Measurements from ENCODE around the gene MFSD6L. TPM values are rescaled to one million over a fixed set of nuclear protein-coding genes. Genes with fewer than 3 reads are reported as not detected.
A peak's percentile ranks its signal among the peaks of the same experiment; 100 is the strongest.

MFSD6L gene, protein sequence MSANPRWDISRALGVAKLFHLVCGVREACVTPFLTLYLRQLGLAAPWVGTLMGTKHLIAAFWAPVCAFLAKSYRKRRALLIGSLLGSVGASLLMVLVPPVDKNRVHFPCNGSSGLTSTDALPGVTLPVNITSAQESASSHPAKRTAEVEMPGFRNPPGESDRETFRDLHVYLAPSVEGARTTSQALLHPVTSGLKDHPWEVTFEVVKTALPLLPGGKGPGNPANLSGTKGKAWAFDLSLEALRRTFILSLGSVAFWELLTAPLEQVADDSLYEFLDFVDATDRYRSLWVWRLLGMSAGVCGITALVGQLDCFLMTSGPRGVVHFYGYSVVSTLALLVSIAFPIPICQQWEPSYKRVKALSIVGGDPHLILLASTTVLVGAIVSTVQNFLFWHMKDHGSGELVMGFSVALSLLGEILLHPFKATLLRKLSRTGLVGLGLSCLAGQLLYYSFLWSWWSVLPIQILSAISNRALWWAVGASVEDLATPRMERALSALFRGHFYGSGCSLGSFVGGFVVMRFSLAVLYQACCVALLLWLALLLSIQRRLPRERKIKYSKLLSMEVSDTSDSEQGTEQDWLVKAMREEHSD
- 0.12 TPM in 1 of 2 replicates, not detected in the other for total RNA-seq

GRCh38 chr17:8798846-8799569 is at the start of gene MFSD6L:
MFSD6L (minus strand) TSS chr17:8799365; CDS start chr17:8799120, 245 bp downstream.
- DNase-seq (ENCODE audit: extremely low read depth, low read depth, low spot score) = no peak

GRCh38 chr17:8847891-8848290 is 48.7 kb upstream of the MFSD6L start:
- DNase-seq (ENCODE audit: extremely low read depth, low read depth, low spot score) = no peak

GRCh38 chr17:8846768-8847211 is 47.6 kb upstream of the MFSD6L start:
- peak; percentile 5 for DNase-seq (ENCODE audit: extremely low read depth, low read depth, low spot score)

DNA sequence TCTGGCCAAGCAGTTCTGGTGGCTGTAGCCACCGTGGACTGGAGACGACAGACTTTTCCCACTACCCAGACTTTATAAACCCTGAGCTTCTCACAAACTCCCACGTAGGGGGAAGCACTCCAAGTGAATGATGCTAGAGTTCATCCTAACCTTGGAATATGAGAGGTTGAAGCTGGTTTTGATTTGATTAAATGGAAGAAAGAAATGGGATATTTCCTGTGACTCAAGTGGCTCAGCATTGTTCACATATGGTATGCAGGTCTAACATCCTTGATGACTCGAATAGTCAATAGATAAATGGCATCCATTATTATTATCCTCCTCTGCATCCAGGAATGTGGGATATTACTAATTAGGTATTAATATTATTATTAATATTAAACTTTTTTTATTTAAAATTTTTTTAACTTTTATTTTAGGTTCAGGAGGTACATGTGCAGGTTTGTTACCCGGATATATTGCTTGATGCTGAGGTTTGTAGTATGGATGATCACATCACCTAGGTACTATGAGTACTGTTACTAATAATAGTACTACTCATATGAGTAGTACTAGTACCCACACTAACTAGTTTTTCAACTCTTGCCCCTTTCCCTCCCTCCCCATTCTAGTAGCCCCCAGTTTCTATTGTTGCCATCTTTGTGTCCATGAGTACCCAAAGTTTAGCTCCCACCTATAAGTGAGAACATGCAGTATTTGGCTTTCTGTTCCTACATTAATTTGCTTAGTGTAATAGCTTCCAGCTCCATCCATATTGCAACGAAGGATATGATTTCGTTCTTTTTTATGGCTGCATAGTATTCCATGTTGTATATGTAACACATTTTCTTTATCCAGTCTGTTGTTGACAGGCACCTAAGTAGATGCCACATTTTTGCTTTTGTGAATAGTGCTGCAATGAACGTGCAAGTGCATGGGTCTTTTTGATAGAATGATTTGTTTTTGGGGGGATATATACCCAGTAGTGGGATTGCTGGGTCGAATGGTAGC is 45.4 kb upstream of the MFSD6L start:
- no peak for DNase-seq (ENCODE audit: extremely low read depth, low read depth, low spot score)

DNA sequence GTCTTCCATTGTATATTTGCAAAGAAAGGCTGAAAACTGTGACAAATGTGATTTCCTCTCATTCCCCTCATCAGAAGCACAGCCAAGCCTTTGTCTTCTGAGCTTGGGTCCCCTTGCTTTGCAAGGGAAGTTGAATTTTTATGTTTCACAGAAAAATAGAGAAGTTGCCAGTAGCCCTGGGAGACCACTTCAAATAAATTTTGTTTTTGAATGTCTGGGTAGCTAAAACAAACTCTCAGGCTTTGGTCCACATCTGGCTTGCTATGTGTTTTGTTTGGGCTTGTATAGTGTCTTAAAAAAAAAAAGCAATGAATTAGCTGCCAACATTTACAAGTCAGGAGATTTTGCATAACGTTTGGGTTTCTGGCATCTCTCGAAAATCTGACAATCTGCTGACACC is 44.2 kb upstream of the MFSD6L start:
- no peak for DNase-seq (ENCODE audit: extremely low read depth, low read depth, low spot score)

DNA sequence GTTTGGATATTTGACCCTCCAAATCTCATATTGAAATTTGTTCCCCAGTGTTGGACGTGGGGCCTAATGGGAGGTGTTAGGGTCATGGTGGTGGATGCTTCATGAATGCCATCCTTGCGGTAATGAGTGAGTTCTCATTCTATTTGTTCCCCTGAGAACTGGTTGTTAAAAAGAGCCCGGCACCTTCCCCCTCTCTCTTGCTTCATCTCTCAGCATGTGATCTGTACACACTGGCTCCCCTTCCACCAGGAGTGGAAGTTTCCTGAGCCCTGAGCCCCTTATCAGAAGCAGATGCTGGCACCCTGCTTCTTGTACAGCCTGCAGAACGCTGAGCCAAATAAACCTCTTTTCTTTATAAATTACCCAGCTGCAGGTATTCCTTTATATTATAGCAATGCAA is 42.7 kb upstream of the MFSD6L start:
- no peak for DNase-seq (ENCODE audit: extremely low read depth, low read depth, low spot score)

DNA sequence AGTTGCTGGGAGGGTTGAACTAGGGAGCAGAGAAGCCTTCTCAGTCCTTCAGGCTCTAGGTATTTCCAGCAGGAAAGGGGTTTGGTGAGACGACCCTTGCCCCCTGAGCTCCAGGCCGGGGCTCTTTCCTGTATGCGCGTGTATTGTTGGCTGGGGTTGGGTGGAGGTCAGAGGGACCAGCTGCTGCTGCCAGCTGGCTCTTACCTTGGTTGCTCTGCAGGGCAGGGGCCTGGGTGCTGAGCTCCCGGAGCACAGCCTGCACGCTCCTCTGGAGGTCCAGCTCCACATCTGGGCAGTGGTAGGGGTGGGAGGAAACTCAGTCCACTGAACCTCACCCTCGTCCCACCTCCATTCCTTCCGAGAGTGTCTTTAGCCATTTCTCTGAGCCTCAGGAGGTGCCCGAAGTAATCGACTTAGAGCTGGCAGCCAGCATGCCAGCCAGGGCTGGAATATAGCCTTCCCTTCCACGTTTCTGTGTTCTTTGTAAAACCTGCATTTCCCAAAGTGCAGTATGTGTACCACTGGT is 40.3 kb upstream of the MFSD6L start:
- no peak for DNase-seq (ENCODE audit: extremely low read depth, low read depth, low spot score)

DNA sequence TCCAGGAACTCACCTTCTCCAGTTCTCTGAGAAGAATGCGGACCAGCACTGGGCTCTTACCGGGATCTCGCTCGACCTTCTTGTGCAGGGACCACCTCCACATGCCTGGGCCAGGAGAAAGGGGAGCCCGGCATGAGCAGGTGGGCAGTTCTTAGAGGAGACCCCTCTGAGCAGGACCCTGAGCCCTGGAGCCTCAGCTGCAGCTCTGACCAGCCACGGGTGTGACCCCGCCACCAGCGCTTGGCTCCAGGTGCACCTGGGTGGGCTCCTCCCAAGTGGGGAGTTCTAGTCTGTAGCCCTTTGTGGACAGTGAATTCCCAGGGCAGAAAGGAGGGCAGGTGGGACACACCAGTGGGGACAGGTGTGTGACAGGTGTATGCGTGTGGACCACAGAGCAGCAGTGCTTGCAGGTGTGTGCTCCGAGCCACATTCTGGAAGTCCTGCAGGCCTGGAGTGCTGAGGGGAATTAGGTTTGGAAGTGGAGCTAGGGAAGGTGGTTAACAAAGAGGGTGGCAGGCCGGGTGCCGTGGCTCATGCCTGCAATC is 39.5 kb upstream of the MFSD6L start:
- no peak for DNase-seq (ENCODE audit: extremely low read depth, low read depth, low spot score)

- DNase-seq (ENCODE audit: extremely low read depth, low read depth, low spot score) = no peak
These were observed 38.5 kb upstream of the MFSD6L start for GRCh38 chr17:8837563-8838075.

DNA sequence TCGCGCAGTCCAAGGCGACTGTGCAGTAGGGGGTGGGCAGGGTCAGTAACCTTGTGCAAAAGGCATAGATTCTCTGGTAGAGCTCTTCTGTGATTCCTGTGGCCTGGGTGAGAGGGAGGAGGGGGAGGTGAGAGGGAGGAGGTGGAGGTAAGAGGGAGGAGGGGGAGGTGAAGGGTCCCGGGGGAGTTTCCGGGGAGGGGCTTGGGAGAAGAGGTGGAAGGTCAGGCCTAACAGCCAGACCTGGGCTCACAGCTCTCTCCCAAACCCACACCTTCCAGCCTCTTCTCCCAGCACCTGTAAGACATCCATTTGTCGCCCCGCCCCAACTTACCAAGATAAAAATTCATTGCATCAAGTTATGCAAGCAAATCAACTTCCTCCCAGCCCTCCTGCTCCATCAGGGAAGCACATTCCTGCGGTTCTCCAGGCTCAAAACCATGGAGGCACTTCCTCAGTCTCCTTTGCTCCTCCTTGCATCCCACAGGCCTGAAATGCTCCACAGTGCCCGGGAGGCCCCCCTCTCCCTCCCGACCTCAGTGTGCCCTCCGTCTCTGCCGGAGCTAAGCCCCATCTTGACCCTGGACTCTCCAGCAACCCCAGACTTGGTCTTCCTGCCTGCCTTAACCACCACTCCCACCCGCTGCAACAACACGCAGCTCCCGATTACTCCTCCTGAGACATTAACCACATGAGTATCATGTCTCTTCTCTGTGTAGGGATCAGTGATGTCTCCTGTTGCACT is 37.8 kb upstream of the MFSD6L start:
- no peak for DNase-seq (ENCODE audit: extremely low read depth, low read depth, low spot score)

- no peak for DNase-seq (ENCODE audit: extremely low read depth, low read depth, low spot score)
These were observed 36.6 kb upstream of the MFSD6L start for GRCh38 chr17:8835631-8836364.

- DNase-seq (ENCODE audit: extremely low read depth, low read depth, low spot score) = no peak
These were observed 35.9 kb upstream of the MFSD6L start for GRCh38 chr17:8835106-8835505.

DNA sequence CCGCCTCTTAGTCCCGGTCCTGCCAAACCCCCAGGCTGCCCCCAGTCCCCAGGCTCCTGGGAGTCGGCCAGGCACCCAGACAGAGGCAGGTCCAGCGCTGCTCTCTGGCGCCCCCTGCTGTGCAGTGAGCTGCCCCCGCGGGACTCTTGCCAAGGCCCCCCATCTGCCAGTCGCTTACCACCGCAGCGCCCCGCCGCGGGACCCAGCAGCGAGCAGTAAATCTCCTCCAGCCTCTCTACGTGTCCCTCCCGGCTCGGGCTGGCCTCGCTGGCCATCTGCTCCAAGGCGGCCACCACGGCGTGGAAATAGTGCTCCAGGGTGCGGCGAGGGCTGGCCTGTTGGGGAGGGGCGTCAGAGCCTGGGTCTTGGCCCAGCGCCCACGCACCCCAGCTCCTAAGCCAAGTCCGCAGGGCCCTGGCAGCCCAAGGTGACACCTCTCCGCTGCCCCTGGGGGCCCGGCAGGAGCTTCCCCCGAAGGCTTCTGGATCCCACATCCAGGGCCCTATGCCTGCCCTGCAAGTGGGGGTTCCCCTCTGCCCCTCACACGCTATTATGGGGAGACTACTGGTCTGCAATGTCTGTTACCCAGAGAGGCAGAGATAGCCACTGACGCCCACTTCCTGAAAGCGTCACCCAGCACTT is 33.7 kb upstream of the MFSD6L start:
- DNase-seq (ENCODE audit: extremely low read depth, low read depth, low spot score) = no peak

GRCh38 chr17:8831234-8831849 is 32.2 kb upstream of the MFSD6L start:
- no peak for DNase-seq (ENCODE audit: extremely low read depth, low read depth, low spot score)

GRCh38 chr17:8830141-8830540 is 31.0 kb upstream of the MFSD6L start:
- no peak for DNase-seq (ENCODE audit: extremely low read depth, low read depth, low spot score)

- DNase-seq (ENCODE audit: extremely low read depth, low read depth, low spot score) = no peak
These were observed 30.1 kb upstream of the MFSD6L start for GRCh38 chr17:8829036-8829941.
